ENCODE results near the gene MARK2. TPM values are rescaled to one million over a fixed set of nuclear protein-coding genes. Genes with fewer than 3 reads are reported as not detected.

MARK2 gene
- total RNA-seq, 1 experiment from 2014 or later, result 39.8 TPM

DNA sequence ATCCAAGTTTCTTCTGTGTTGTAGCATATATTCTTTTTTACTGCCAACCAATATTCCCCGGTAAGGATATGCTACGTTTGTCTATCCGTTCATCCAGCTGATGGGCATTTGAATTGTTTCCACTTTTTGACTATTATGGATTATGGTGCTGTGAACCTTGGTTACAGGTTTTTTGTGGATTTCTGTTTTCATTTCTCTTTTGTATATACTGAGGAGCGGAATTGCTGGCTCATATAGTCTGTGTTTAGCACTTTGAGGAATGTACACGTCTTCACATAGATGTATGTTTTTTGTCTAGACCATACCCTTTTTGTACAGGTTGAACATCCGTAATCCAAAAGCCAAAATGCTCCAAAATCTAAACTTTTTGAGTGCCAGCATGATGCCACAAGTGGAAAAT lies 54.4 kb downstream of the MARK2 start:
- intact Hi-C loops (cut with micrococcal nuclease), result no loop called here
- RAD21 ChIA-PET (ENCODE audit: low non-redundant PET in 1 of 2, low total read pairs in 2 of 2, uncharacterized antibody in 2 of 2, unreplicated experiment in 2 of 2), result no interaction called here
- Histone ChIP-seq H2AFZ (ENCODE audit: low read depth, low read length, poor library complexity, severe bottlenecking) (no peak overlapping the region), H3K9me3 (ENCODE audit: control insufficient read depth in 1 of 2, insufficient read depth in 1 of 2, low read depth in 1 of 2, low read length in 2 of 2) (no peaks in the 10 kb centered on the region), H3K4me2 (ENCODE audit: low read length) (no peak overlapping the region), H3K9ac (ENCODE audit: low read length) (no peak overlapping the region), H3K4me3 (replicated peaks in 1 of 2; ENCODE audit: low read depth in 1 of 2, low read length in 2 of 2) (no peak overlapping the region), H3K27me3 (ENCODE audit: insufficient read depth, low read length) (no peaks in the 10 kb centered on the region), H3K9me2 (ENCODE audit: insufficient read depth) (no peaks in the 10 kb centered on the region), H4K20me1 (ENCODE audit: insufficient read depth) (no peaks in the 10 kb centered on the region; the same call in 1 of the 2 replicates), H3K36me3 (ENCODE audit: control insufficient read depth in 1 of 2, insufficient read depth in 2 of 2, low read length in 2 of 2) (peaks cover 19 to 20% of the 10 kb centered on the region in 2 experiments; a peak in 3 of 4 replicates), H3K27ac (ENCODE audit: low read depth, low read length) (no peak overlapping the region), H3K4me1 (ENCODE audit: control insufficient read depth in 1 of 2, insufficient read depth in 2 of 2, low read length in 2 of 2) (peaks cover 4 to 7% of the 10 kb centered on the region in 2 experiments; a peak in 3 of 4 replicates), H3K79me2 (ENCODE audit: insufficient read depth, low read length) (peaks cover 59% of the 10 kb centered on the region)
- CTCF ChIA-PET, result no interaction called here
- TF ChIP-seq CBX3 (IDR thresholded peaks at IDR 0.05; ENCODE audit: low read depth) (no peak), EGR1 (IDR thresholded peaks at IDR 0.05; ENCODE audit: low read depth) (no peak), EZH2 (IDR thresholded peaks at IDR 0.05) (no peak), TCF7L2 (IDR thresholded peaks at IDR 0.05; ENCODE audit: borderline replicate concordance, extremely low read depth, insufficient read depth, insufficient read length) (no peak), EZH2phosphoT487 (IDR thresholded peaks at IDR 0.05; ENCODE audit: borderline replicate concordance) (no peak), SRF (IDR thresholded peaks at IDR 0.05; ENCODE audit: low read depth) (no peak), SIN3A (IDR thresholded peaks at IDR 0.05; ENCODE audit: low read depth) (no peak), ELF1 (IDR thresholded peaks at IDR 0.05; ENCODE audit: borderline replicate concordance, low read depth) (no peak), POLR2A (IDR thresholded peaks at IDR 0.05; ENCODE audit: borderline replicate concordance, extremely low read depth, insufficient read depth, insufficient read length) (no peak), POLR2AphosphoS5 (IDR thresholded peaks at IDR 0.05; ENCODE audit: low read depth, low read length) (no peak), ZNF274 (IDR thresholded peaks at IDR 0.05; ENCODE audit: low read depth, low read length) (no peak), FOSL1 (IDR thresholded peaks at IDR 0.05; ENCODE audit: low read depth) (no peak), JUND (IDR thresholded peaks at IDR 0.05) (no peak), SP1 (IDR thresholded peaks at IDR 0.05; ENCODE audit: low read depth) (no peak)
- TF ChIP-seq, protein P1, sequence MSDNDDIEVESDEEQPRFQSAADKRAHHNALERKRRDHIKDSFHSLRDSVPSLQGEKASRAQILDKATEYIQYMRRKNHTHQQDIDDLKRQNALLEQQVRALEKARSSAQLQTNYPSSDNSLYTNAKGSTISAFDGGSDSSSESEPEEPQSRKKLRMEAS (IDR thresholded peaks at IDR 0.05), result no peak
- TF ChIP-seq, protein P2, sequence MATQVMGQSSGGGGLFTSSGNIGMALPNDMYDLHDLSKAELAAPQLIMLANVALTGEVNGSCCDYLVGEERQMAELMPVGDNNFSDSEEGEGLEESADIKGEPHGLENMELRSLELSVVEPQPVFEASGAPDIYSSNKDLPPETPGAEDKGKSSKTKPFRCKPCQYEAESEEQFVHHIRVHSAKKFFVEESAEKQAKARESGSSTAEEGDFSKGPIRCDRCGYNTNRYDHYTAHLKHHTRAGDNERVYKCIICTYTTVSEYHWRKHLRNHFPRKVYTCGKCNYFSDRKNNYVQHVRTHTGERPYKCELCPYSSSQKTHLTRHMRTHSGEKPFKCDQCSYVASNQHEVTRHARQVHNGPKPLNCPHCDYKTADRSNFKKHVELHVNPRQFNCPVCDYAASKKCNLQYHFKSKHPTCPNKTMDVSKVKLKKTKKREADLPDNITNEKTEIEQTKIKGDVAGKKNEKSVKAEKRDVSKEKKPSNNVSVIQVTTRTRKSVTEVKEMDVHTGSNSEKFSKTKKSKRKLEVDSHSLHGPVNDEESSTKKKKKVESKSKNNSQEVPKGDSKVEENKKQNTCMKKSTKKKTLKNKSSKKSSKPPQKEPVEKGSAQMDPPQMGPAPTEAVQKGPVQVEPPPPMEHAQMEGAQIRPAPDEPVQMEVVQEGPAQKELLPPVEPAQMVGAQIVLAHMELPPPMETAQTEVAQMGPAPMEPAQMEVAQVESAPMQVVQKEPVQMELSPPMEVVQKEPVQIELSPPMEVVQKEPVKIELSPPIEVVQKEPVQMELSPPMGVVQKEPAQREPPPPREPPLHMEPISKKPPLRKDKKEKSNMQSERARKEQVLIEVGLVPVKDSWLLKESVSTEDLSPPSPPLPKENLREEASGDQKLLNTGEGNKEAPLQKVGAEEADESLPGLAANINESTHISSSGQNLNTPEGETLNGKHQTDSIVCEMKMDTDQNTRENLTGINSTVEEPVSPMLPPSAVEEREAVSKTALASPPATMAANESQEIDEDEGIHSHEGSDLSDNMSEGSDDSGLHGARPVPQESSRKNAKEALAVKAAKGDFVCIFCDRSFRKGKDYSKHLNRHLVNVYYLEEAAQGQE (IDR thresholded peaks at IDR 0.05; ENCODE audit: low read depth), result no peak
- TF ChIP-seq, protein P3, sequence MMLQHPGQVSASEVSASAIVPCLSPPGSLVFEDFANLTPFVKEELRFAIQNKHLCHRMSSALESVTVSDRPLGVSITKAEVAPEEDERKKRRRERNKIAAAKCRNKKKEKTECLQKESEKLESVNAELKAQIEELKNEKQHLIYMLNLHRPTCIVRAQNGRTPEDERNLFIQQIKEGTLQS (IDR thresholded peaks at IDR 0.05), result no peak
- TF ChIP-seq, protein P4, sequence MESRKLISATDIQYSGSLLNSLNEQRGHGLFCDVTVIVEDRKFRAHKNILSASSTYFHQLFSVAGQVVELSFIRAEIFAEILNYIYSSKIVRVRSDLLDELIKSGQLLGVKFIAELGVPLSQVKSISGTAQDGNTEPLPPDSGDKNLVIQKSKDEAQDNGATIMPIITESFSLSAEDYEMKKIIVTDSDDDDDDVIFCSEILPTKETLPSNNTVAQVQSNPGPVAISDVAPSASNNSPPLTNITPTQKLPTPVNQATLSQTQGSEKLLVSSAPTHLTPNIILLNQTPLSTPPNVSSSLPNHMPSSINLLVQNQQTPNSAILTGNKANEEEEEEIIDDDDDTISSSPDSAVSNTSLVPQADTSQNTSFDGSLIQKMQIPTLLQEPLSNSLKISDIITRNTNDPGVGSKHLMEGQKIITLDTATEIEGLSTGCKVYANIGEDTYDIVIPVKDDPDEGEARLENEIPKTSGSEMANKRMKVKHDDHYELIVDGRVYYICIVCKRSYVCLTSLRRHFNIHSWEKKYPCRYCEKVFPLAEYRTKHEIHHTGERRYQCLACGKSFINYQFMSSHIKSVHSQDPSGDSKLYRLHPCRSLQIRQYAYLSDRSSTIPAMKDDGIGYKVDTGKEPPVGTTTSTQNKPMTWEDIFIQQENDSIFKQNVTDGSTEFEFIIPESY (IDR thresholded peaks at IDR 0.05; ENCODE audit: extremely low read depth, insufficient replicate concordance, low read length), result no peak
- TF ChIP-seq, protein P5, sequence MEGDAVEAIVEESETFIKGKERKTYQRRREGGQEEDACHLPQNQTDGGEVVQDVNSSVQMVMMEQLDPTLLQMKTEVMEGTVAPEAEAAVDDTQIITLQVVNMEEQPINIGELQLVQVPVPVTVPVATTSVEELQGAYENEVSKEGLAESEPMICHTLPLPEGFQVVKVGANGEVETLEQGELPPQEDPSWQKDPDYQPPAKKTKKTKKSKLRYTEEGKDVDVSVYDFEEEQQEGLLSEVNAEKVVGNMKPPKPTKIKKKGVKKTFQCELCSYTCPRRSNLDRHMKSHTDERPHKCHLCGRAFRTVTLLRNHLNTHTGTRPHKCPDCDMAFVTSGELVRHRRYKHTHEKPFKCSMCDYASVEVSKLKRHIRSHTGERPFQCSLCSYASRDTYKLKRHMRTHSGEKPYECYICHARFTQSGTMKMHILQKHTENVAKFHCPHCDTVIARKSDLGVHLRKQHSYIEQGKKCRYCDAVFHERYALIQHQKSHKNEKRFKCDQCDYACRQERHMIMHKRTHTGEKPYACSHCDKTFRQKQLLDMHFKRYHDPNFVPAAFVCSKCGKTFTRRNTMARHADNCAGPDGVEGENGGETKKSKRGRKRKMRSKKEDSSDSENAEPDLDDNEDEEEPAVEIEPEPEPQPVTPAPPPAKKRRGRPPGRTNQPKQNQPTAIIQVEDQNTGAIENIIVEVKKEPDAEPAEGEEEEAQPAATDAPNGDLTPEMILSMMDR (IDR thresholded peaks at IDR 0.05 in 2 of 3, conservative IDR thresholded peaks at IDR 0.05 in 1 of 3; ENCODE audit: borderline replicate concordance in 1 of 3, insufficient read depth in 1 of 3, low read depth in 2 of 3, low read length in 2 of 3), result no peak
- POLR2A ChIA-PET, result no interaction called here
- BruUV-seq (replicated peaks), result no TSS peak
- DNase-seq (ENCODE audit: low read depth, low spot score) (no peak), ATAC-seq (no peak)
